K562 (cell line): ENCODE results near the gene IGF2BP1. TPM values are rescaled to one million over a fixed set of nuclear protein-coding genes. Genes with fewer than 3 reads are reported as not detected.

Experiments
- ATAC-seq: fragments of 200-7000 bp; cut with Tn5 transposase; 3 replicates; pipeline ENCODE4 v1.9.1; 2020; ENCODE audit warnings: moderate library complexity
- BruUV-seq: library from RNA; stranded (reverse); fragments of 400-500 nt; replicated peaks from 2 replicates; lab custom pipeline; 2021; lab: Mats Ljungman, UMichigan
- CTCF ChIA-PET: fragments of 300-600 bp; formaldehyde crosslinking; extraction: SDS; loops from one replicate; lab custom pipeline; 2021; ENCODE audit warnings: low intra/inter-chr PET ratio; lab: Yijun Ruan, JAX
- POLR2A ChIA-PET: fragments of 300-600, 350-650 bp; sonication (Branson Sonifier 250); formaldehyde crosslinking; extraction: SDS; loops from one replicate; lab custom pipeline; 2021; ENCODE audit warnings: antibody characterized with exemption, inconsistent platforms; lab: Yijun Ruan, JAX
- DNase-seq, 4 experiments: peaks; one replicate each; pipeline versions ENCODE4 v3.0.0 to v3.0.0-alpha.2; 2011 to 2018; ENCODE audit warnings: low spot score in 3 of 4, mixed read lengths in 3 of 4; ENCODE audit errors: extremely low read depth in 1 of 4
- FAIRE-seq: peaks from 2 replicates; lab custom pipeline; 2011; peaks lifted over from hg19 to GRCh38; lab: Jason Lieb, UNC
- H2AFZ ChIP-seq: 2 replicates; pipeline ENCODE4 v1.6.0; 2011; ENCODE audit warnings: low read depth, low read length, control low read depth, inconsistent platforms
- H3K27ac ChIP-seq: fragments of 200-600 bp; 3 replicates; pipeline ENCODE4 v1.8.0; 2011; ENCODE audit warnings: low read depth, mild to moderate bottlenecking, control low read depth, inconsistent platforms, low read length, moderate library complexity, mixed read lengths; ENCODE audit errors: extremely low read depth
- H3K27me3 ChIP-seq, 2 experiments: fragments of 300-600 bp in 1 of 2; 2 replicates in 1 of 2; 3 replicates in 1 of 2; pipeline versions ENCODE4 v1.6.0 to v1.8.0; 2011; ENCODE audit warnings: inconsistent platforms in 2 of 2, low read length in 2 of 2, mild to moderate bottlenecking in 1 of 2, mixed read lengths in 1 of 2, moderate library complexity in 1 of 2; ENCODE audit not compliant: control insufficient read depth in 2 of 2, insufficient read depth in 2 of 2
- H3K36me3 ChIP-seq: fragments of 300-600 bp; 3 replicates; pipeline ENCODE4 v1.8.0; 2011; ENCODE audit warnings: mild to moderate bottlenecking, low read length, inconsistent platforms; ENCODE audit not compliant: control insufficient read depth, insufficient read depth
- H3K4me1 ChIP-seq, 2 experiments: fragments of 200-600 bp in 1 of 2; replicated peaks in 1 of 2; 2 replicates in 1 of 2; 3 replicates in 1 of 2; pipeline versions ENCODE4 v1.5.1 to v1.8.0; 2011; ENCODE audit warnings: inconsistent platforms in 2 of 2, low read length in 2 of 2, mild to moderate bottlenecking in 1 of 2, mixed read lengths in 1 of 2, moderate library complexity in 1 of 2; ENCODE audit not compliant: control insufficient read depth in 2 of 2, insufficient read depth in 2 of 2
- H3K4me2 ChIP-seq: 2 replicates; pipeline ENCODE4 v1.6.1; 2011; ENCODE audit warnings: low read length, control low read depth, inconsistent platforms, mixed read lengths; ENCODE audit not compliant: insufficient read depth
- H3K4me3 ChIP-seq: fragments of 200-600 bp; sonication (generic), shearing (Covaris generic); 2 replicates; pipeline ENCODE4 v1.5.1; 2016; ENCODE audit warnings: control low read depth, inconsistent platforms
- H3K79me2 ChIP-seq: fragments of 200-600 bp; 3 replicates; pipeline ENCODE4 v1.8.0; 2011; ENCODE audit warnings: low read length, inconsistent platforms; ENCODE audit not compliant: control insufficient read depth, insufficient read depth
- H3K9ac ChIP-seq, 2 experiments: 2 replicates each; pipeline versions ENCODE4 v1.6.0 to v1.6.1; 2011; ENCODE audit warnings: low read depth in 2 of 2, low read length in 2 of 2, control low read depth in 1 of 2, inconsistent platforms in 1 of 2, mild to moderate bottlenecking in 1 of 2, mixed read lengths in 1 of 2; ENCODE audit not compliant: insufficient read depth in 1 of 2
- H3K9me1 ChIP-seq: one replicate; pipeline ENCODE4 v1.6.0; 2011; ENCODE audit warnings: inconsistent platforms, mild to moderate bottlenecking, low read length, moderate library complexity; ENCODE audit not compliant: control insufficient read depth, insufficient read depth
- H3K9me3 ChIP-seq: replicated peaks from 2 replicates; pipeline ENCODE4 v1.5.1; 2011; ENCODE audit warnings: low read depth, low read length, inconsistent platforms; ENCODE audit not compliant: control insufficient read depth, insufficient read depth
- H4K20me1 ChIP-seq: replicated peaks from 2 replicates; pipeline ENCODE4 v1.6.1; 2011; ENCODE audit warnings: low read length, inconsistent platforms, mixed read lengths; ENCODE audit not compliant: control insufficient read depth, insufficient read depth
- KLF10 ChIP-seq: fragments of 250-450 bp; sonication (Bioruptor Pico); IDR thresholded peaks from 2 replicates; pipeline ENCODE4 v1.6.1; 2021; ENCODE audit warnings: matching md5 sums
- POLR2AphosphoS5 ChIP-seq: IDR thresholded peaks from 2 replicates; pipeline ENCODE4 v1.6.1; 2011; ENCODE audit warnings: mild to moderate bottlenecking, low read depth, low read length, moderate library complexity; ENCODE audit not compliant: control insufficient read depth, insufficient read depth
- ZBTB40 ChIP-seq, 2 experiments: fragments of 450-650 bp in 1 of 2; sonication (generic) in 1 of 2; formaldehyde crosslinking in 1 of 2; IDR thresholded peaks; 2 replicates each; pipeline versions ENCODE4 v1.7.1 to v1.9.0; 2016 to 2022; ENCODE audit warnings: inconsistent platforms in 1 of 2, mild to moderate bottlenecking in 1 of 2, missing genetic modification reagents in 1 of 2
- ZNF121 ChIP-seq: sonication (generic); formaldehyde crosslinking; conservative IDR thresholded peaks from 2 replicates; pipeline ENCODE4 v1.8.0; 2022; ENCODE audit warnings: missing genetic modification reagents
- WGBS: fragments of 100-300 bp; shearing (Covaris generic); methylation state at CpG from one replicate; pipeline ENCODE4 v1.1.6; 2016; ENCODE audit warnings: low coverage, mixed read lengths; ENCODE audit not compliant: insufficient coverage; ENCODE audit errors: missing lambda C conversion rate; 5-methylcytosine and 5-hydroxymethylcytosine counted together
- in situ Hi-C: fragments of 300-500 bp; cut with MboI; formaldehyde crosslinking; loops from 4 replicates; pipeline ENCODE4 v1.15.0; 2018; ENCODE audit warnings: inconsistent platforms, mixed read lengths
- intact Hi-C: fragments of 100-400 bp; cut with micrococcal nuclease; formaldehyde crosslinking; loops from 2 replicates; pipeline ENCODE4 v1.14.2; 2022
- polyA plus RNA-seq, 8 experiments: library from polyadenylated mRNA; depleted of rRNA in 4 of 8; stranded (reverse) in 5 of 8; unstranded in 3 of 8; fragments of >200 nt; fragmentation: Nextera tagmentation in 2 of 8; fragmentation: Illumina TruSeq in 1 of 8; extraction: Ambion mirVana in 2 of 8; extraction: Trizol in 1 of 8; gene quantifications; 2 replicates each; pipeline versions ENCODE4 v1.2.1 to v1.2.3, GENCODE V29; 2011 to 2014; ENCODE audit warnings: inconsistent platforms in 1 of 8, missing spikeins in 1 of 8
- total RNA-seq, 7 experiments: library from RNA; depleted of rRNA in 6 of 7; stranded (reverse); fragments of >200 nt in 6 of 7; fragmentation: Illumina TruSeq in 2 of 7; extraction: Trizol in 2 of 7; gene quantifications; 2 replicates each; pipeline versions ENCODE4 v1.2.1 to v1.2.3, GENCODE V29; 2011 to 2021; ENCODE audit warnings: low replicate concordance in 1 of 7

Gene IGF2BP1
- total and polyA plus RNA-seq, 9 of the 15 experiments (the other 6 are each of a cell fraction or from before 2014, with no cell fraction given) = 13.0 to 318 (median 53.6) TPM

- H3K9me1 ChIP-seq = no peaks in the 10 kb centered on the region
- 95% methylated on average over 2 of the region's 2 CpGs for WGBS
- BruUV-seq = no TSS peak
- H2AFZ ChIP-seq = no peak overlapping the region
- POLR2A ChIA-PET = interaction anchor here (1.8 kb wide), 1 partner anchor 11 kb away, joined by 4 read pairs; no protein-coding TSS in a partner anchor
- H3K36me3 ChIP-seq = peaks cover 90% of the 10 kb centered on the region
- H3K27me3 ChIP-seq = no peaks in the 10 kb centered on the region
- no peaks in the 10 kb centered on the region for H3K4me1 ChIP-seq
- TF ChIP-seq POLR2AphosphoS5 = peak; percentile 30; the same call in 1 of the 2 replicates
- TF ChIP-seq KLF10 (CRISPR knock-in tag) = no peak
- no peak for TF ChIP-seq ZNF121
- no peak for TF ChIP-seq ZBTB40 (IDR thresholded peaks at IDR 0.05)
- no peak for TF ChIP-seq ZBTB40 (CRISPR knock-in tag; IDR thresholded peaks at IDR 0.05)
- no peaks in the 10 kb centered on the region for H3K79me2 ChIP-seq
- FAIRE-seq = no peak
- H3K4me2 ChIP-seq = no peak overlapping the region
- no peak overlapping the region for H3K9ac ChIP-seq
- CTCF ChIA-PET = no interaction called here
- no peak for DNase-seq
- no peak for ATAC-seq
- no peaks in the 10 kb centered on the region for H3K9me3 ChIP-seq
- intact Hi-C loops = no loop called here
- in situ Hi-C loops = no loop called here
- no peak overlapping the region for H3K27ac ChIP-seq
- no peaks in the 10 kb centered on the region for H4K20me1 ChIP-seq
- H3K4me3 ChIP-seq = no peak overlapping the region
Observed at GRCh38 chr17:49050611-49051010, 53.4 kb downstream of the IGF2BP1 start.
